CD4-positive, alpha-beta T cell treated with Interleukin-17A for 4 hours (primary cell): ENCODE results near the gene HLA-DQA2.
"Not testable (repeated sequence)": the region's sequence is repeated elsewhere in the genome, so short reads cannot be mapped to it uniquely, and the experiment has no call there.

Experiments used
- DNase-seq: peaks from one replicate; pipeline ENCODE4 v3.0.0-alpha.2; 2020; ENCODE audit warnings: mixed read lengths

Gene HLA-DQA2

GRCh38 chr6:32741031-32741960, at the start of gene HLA-DQA2:
Gene HLA-DQA2, plus strand, starts transcription at chr6:32741391. Its CDS starts 53 bp downstream, at chr6:32741444.
- DNase-seq, result no peak

- DNase-seq, result peak; percentile 73
Measured at GRCh38 chr6:32692019-32692418, 49.2 kb upstream of the HLA-DQA2 start.

GRCh38 chr6:32697031-32697430, 44.2 kb upstream of the HLA-DQA2 start:
- DNase-seq, result no peak

- DNase-seq, result peak; percentile 34
Measured at GRCh38 chr6:32700391-32701040, 40.7 kb upstream of the HLA-DQA2 start.

GRCh38 chr6:32703347-32703746, 37.8 kb upstream of the HLA-DQA2 start:
- DNase-seq, result no peak

GRCh38 chr6:32705164-32705563, 36.0 kb upstream of the HLA-DQA2 start:
- DNase-seq, result not testable (repeated sequence)

- no peak for DNase-seq
Measured at GRCh38 chr6:32709625-32710024, 31.6 kb upstream of the HLA-DQA2 start.

GRCh38 chr6:32713241-32713640, 27.9 kb upstream of the HLA-DQA2 start:
- DNase-seq, result no peak

GRCh38 chr6:32716396-32716795, 24.8 kb upstream of the HLA-DQA2 start:
- no peak for DNase-seq

GRCh38 chr6:32718879-32719278, 22.3 kb upstream of the HLA-DQA2 start:
- DNase-seq, result no peak

- DNase-seq, result no peak
Measured at GRCh38 chr6:32738126-32738525, 3.1 kb upstream of the HLA-DQA2 start.

GRCh38 chr6:32742374-32742773, 1.2 kb downstream of the HLA-DQA2 start:
- no peak for DNase-seq

- DNase-seq, result no peak
Measured at GRCh38 chr6:32744776-32745175, 3.6 kb downstream of the HLA-DQA2 start.

- DNase-seq, result not testable (repeated sequence)
Measured at GRCh38 chr6:32745649-32746048, 4.5 kb downstream of the HLA-DQA2 start.

- no peak for DNase-seq
Measured at GRCh38 chr6:32752580-32752979, 11.4 kb downstream of the HLA-DQA2 start.

- no peak for DNase-seq
Measured at GRCh38 chr6:32759669-32760068, 18.5 kb downstream of the HLA-DQA2 start.

- DNase-seq, result peak; percentile 40
Measured at GRCh38 chr6:32761072-32761471, 19.9 kb downstream of the HLA-DQA2 start.

- DNase-seq, result no peak
Measured at GRCh38 chr6:32761548-32761947, 20.4 kb downstream of the HLA-DQA2 start.

- DNase-seq, result no peak
Measured at GRCh38 chr6:32763421-32763820, 22.2 kb downstream of the HLA-DQA2 start, which contains the start of gene HLA-DQB2. Gene HLA-DQB2, minus strand, starts transcription at chr6:32763532. Its CDS starts 62 bp downstream, at chr6:32763470.

- DNase-seq, result no peak
Measured at GRCh38 chr6:32764048-32764447, 22.9 kb downstream of the HLA-DQA2 start.

- DNase-seq, result no peak
Measured at GRCh38 chr6:32772656-32773055, 31.5 kb downstream of the HLA-DQA2 start.

GRCh38 chr6:32774426-32774825, 33.2 kb downstream of the HLA-DQA2 start:
- no peak for DNase-seq

GRCh38 chr6:32775071-32775470, 33.9 kb downstream of the HLA-DQA2 start:
- no peak for DNase-seq

- DNase-seq, result no peak
Measured at GRCh38 chr6:32779036-32779435, 37.8 kb downstream of the HLA-DQA2 start.
